K562 (cell line): ENCODE measurements around the gene CMTM1. TPM values are rescaled to one million over a fixed set of nuclear protein-coding genes. Genes with fewer than 3 reads are reported as not detected.

Experiments used
- ATAC-seq: fragments of 200-7000 bp; cut with Tn5 transposase; 3 replicates; pipeline ENCODE4 v1.9.1; 2020; ENCODE audit warnings: moderate library complexity
- BruUV-seq: library from RNA; stranded (reverse); fragments of 400-500 nt; replicated peaks from 2 replicates; lab custom pipeline; 2021; lab: Mats Ljungman, UMichigan
- CTCF ChIA-PET: fragments of 300-600 bp; formaldehyde crosslinking; extraction: SDS; loops from one replicate; lab custom pipeline; 2021; ENCODE audit warnings: low intra/inter-chr PET ratio; lab: Yijun Ruan, JAX
- POLR2A ChIA-PET: fragments of 300-600, 350-650 bp; sonication (Branson Sonifier 250); formaldehyde crosslinking; extraction: SDS; loops from one replicate; lab custom pipeline; 2021; ENCODE audit warnings: antibody characterized with exemption, inconsistent platforms; lab: Yijun Ruan, JAX
- DNase-seq, 4 experiments: peaks; one replicate each; pipeline versions ENCODE4 v3.0.0 to v3.0.0-alpha.2; 2011 to 2018; ENCODE audit warnings: low spot score in 3 of 4, mixed read lengths in 3 of 4; ENCODE audit errors: extremely low read depth in 1 of 4
- FAIRE-seq: peaks from 2 replicates; lab custom pipeline; 2011; peaks lifted over from hg19 to GRCh38; lab: Jason Lieb, UNC
- H2AFZ ChIP-seq: 2 replicates; pipeline ENCODE4 v1.6.0; 2011; ENCODE audit warnings: low read depth, low read length, control low read depth, inconsistent platforms
- H3K27ac ChIP-seq: fragments of 200-600 bp; 3 replicates; pipeline ENCODE4 v1.8.0; 2011; ENCODE audit warnings: low read depth, mild to moderate bottlenecking, control low read depth, inconsistent platforms, low read length, moderate library complexity, mixed read lengths; ENCODE audit errors: extremely low read depth
- H3K27me3 ChIP-seq, 2 experiments: fragments of 300-600 bp in 1 of 2; 2 replicates in 1 of 2; 3 replicates in 1 of 2; pipeline versions ENCODE4 v1.6.0 to v1.8.0; 2011; ENCODE audit warnings: inconsistent platforms in 2 of 2, low read length in 2 of 2, mild to moderate bottlenecking in 1 of 2, mixed read lengths in 1 of 2, moderate library complexity in 1 of 2; ENCODE audit not compliant: control insufficient read depth in 2 of 2, insufficient read depth in 2 of 2
- H3K36me3 ChIP-seq: fragments of 300-600 bp; 3 replicates; pipeline ENCODE4 v1.8.0; 2011; ENCODE audit warnings: mild to moderate bottlenecking, low read length, inconsistent platforms; ENCODE audit not compliant: control insufficient read depth, insufficient read depth
- H3K4me1 ChIP-seq, 2 experiments: fragments of 200-600 bp in 1 of 2; replicated peaks in 1 of 2; 2 replicates in 1 of 2; 3 replicates in 1 of 2; pipeline versions ENCODE4 v1.5.1 to v1.8.0; 2011; ENCODE audit warnings: inconsistent platforms in 2 of 2, low read length in 2 of 2, mild to moderate bottlenecking in 1 of 2, mixed read lengths in 1 of 2, moderate library complexity in 1 of 2; ENCODE audit not compliant: control insufficient read depth in 2 of 2, insufficient read depth in 2 of 2
- H3K4me2 ChIP-seq: 2 replicates; pipeline ENCODE4 v1.6.1; 2011; ENCODE audit warnings: low read length, control low read depth, inconsistent platforms, mixed read lengths; ENCODE audit not compliant: insufficient read depth
- H3K4me3 ChIP-seq: fragments of 200-600 bp; sonication (generic), shearing (Covaris generic); 2 replicates; pipeline ENCODE4 v1.5.1; 2016; ENCODE audit warnings: control low read depth, inconsistent platforms
- H3K79me2 ChIP-seq: fragments of 200-600 bp; 3 replicates; pipeline ENCODE4 v1.8.0; 2011; ENCODE audit warnings: low read length, inconsistent platforms; ENCODE audit not compliant: control insufficient read depth, insufficient read depth
- H3K9ac ChIP-seq, 2 experiments: 2 replicates each; pipeline versions ENCODE4 v1.6.0 to v1.6.1; 2011; ENCODE audit warnings: low read depth in 2 of 2, low read length in 2 of 2, control low read depth in 1 of 2, inconsistent platforms in 1 of 2, mild to moderate bottlenecking in 1 of 2, mixed read lengths in 1 of 2; ENCODE audit not compliant: insufficient read depth in 1 of 2
- H3K9me1 ChIP-seq: one replicate; pipeline ENCODE4 v1.6.0; 2011; ENCODE audit warnings: inconsistent platforms, mild to moderate bottlenecking, low read length, moderate library complexity; ENCODE audit not compliant: control insufficient read depth, insufficient read depth
- H3K9me3 ChIP-seq: replicated peaks from 2 replicates; pipeline ENCODE4 v1.5.1; 2011; ENCODE audit warnings: low read depth, low read length, inconsistent platforms; ENCODE audit not compliant: control insufficient read depth, insufficient read depth
- H4K20me1 ChIP-seq: replicated peaks from 2 replicates; pipeline ENCODE4 v1.6.1; 2011; ENCODE audit warnings: low read length, inconsistent platforms, mixed read lengths; ENCODE audit not compliant: control insufficient read depth, insufficient read depth
- BRF2 ChIP-seq: IDR thresholded peaks from 3 replicates; pipeline ENCODE4 v1.6.1; 2011; ENCODE audit warnings: borderline replicate concordance, mild to moderate bottlenecking; ENCODE audit not compliant: insufficient read length, insufficient read depth
- CBX8 ChIP-seq: fragments of 200-600 bp; sonication (generic); IDR thresholded peaks from 2 replicates; pipeline ENCODE4 v1.6.1; 2012; ENCODE audit warnings: borderline replicate concordance, mixed run types, low read depth, mild to moderate bottlenecking, moderate library complexity, mixed read lengths, low read length, control low read depth, inconsistent platforms; ENCODE audit not compliant: poor library complexity, severe bottlenecking; ENCODE audit errors: extremely low read depth
- CC2D1A ChIP-seq: fragments of 450-650 bp; IDR thresholded peaks from 2 replicates; pipeline ENCODE4 v1.6.1; 2017; ENCODE audit warnings: mild to moderate bottlenecking
- CEBPB ChIP-seq: fragments of 450-650 bp; IDR thresholded peaks from 2 replicates; pipeline ENCODE4 v1.6.1; 2016; ENCODE audit warnings: missing genetic modification characterization, missing compliant biosample characterization
- DMBX1 ChIP-seq: fragments of 250-450 bp; sonication (Bioruptor Pico); IDR thresholded peaks from 2 replicates; pipeline ENCODE4 v1.8.0; 2022; ENCODE audit warnings: inconsistent platforms, mild to moderate bottlenecking, moderate library complexity, borderline replicate concordance
- HMG20B ChIP-seq: fragments of 250-450 bp; sonication (Bioruptor Pico); IDR thresholded peaks from 2 replicates; pipeline ENCODE4 v1.5.0; 2021; ENCODE audit warnings: mild to moderate bottlenecking
- HOXB6 ChIP-seq: fragments of 250-450 bp; sonication (Bioruptor Pico); IDR thresholded peaks from 2 replicates; pipeline ENCODE4 v1.5.1; 2022; ENCODE audit warnings: mild to moderate bottlenecking, borderline replicate concordance
- NFE2 ChIP-seq: IDR thresholded peaks from 2 replicates; pipeline ENCODE4 v1.6.1; 2014; ENCODE audit warnings: antibody characterized with exemption, low read depth
- RBFOX2 ChIP-seq: fragments of 200-400 bp; formaldehyde crosslinking; IDR thresholded peaks from 2 replicates; pipeline ENCODE4 v1.6.1; 2017; ENCODE audit warnings: low read depth, mild to moderate bottlenecking, low read length, moderate library complexity
- RBM25 ChIP-seq: fragments of 200-400 bp; formaldehyde crosslinking; IDR thresholded peaks from 2 replicates; pipeline ENCODE4 v1.6.1; 2018; ENCODE audit warnings: low read length, low read depth, moderate library complexity; ENCODE audit not compliant: severe bottlenecking
- STAT5B ChIP-seq: fragments of 250-450 bp; sonication (Bioruptor Pico); IDR thresholded peaks from 2 replicates; pipeline ENCODE4 v1.8.0; 2021; ENCODE audit warnings: mild to moderate bottlenecking, inconsistent platforms
- U2AF2 ChIP-seq: fragments of 200-400 bp; formaldehyde crosslinking; optimal IDR thresholded peaks from 2 replicates; pipeline ENCODE3; 2017; ENCODE audit warnings: low read depth, mild to moderate bottlenecking, low read length
- ZNF224 ChIP-seq: sonication (generic); formaldehyde crosslinking; IDR thresholded peaks from 2 replicates; pipeline ENCODE4 v1.8.0; 2022; ENCODE audit warnings: mild to moderate bottlenecking, missing genetic modification reagents
- ZNF263 ChIP-seq: sonication (generic); formaldehyde crosslinking; IDR thresholded peaks from 2 replicates; pipeline ENCODE4 v1.8.0; 2022; ENCODE audit warnings: mild to moderate bottlenecking, missing genetic modification reagents, borderline replicate concordance
- ZNF41 ChIP-seq: fragments of 250-450 bp; sonication (Bioruptor Pico); conservative IDR thresholded peaks from 2 replicates; pipeline ENCODE4 v1.4.0; 2020; ENCODE audit warnings: mild to moderate bottlenecking
- WGBS: fragments of 100-300 bp; shearing (Covaris generic); methylation state at CpG from one replicate; pipeline ENCODE4 v1.1.6; 2016; ENCODE audit warnings: low coverage, mixed read lengths; ENCODE audit not compliant: insufficient coverage; ENCODE audit errors: missing lambda C conversion rate; 5-methylcytosine and 5-hydroxymethylcytosine counted together
- in situ Hi-C: fragments of 300-500 bp; cut with MboI; formaldehyde crosslinking; loops from 4 replicates; pipeline ENCODE4 v1.15.0; 2018; ENCODE audit warnings: inconsistent platforms, mixed read lengths
- intact Hi-C: fragments of 100-400 bp; cut with micrococcal nuclease; formaldehyde crosslinking; loops from 2 replicates; pipeline ENCODE4 v1.14.2; 2022
- polyA plus RNA-seq, 8 experiments: library from polyadenylated mRNA; depleted of rRNA in 4 of 8; stranded (reverse) in 5 of 8; unstranded in 3 of 8; fragments of >200 nt; fragmentation: Nextera tagmentation in 2 of 8; fragmentation: Illumina TruSeq in 1 of 8; extraction: Ambion mirVana in 2 of 8; extraction: Trizol in 1 of 8; gene quantifications; 2 replicates each; pipeline versions ENCODE4 v1.2.1 to v1.2.3, GENCODE V29; 2011 to 2014; ENCODE audit warnings: inconsistent platforms in 1 of 8, missing spikeins in 1 of 8
- total RNA-seq, 7 experiments: library from RNA; depleted of rRNA in 6 of 7; stranded (reverse); fragments of >200 nt in 6 of 7; fragmentation: Illumina TruSeq in 2 of 7; extraction: Trizol in 2 of 7; gene quantifications; 2 replicates each; pipeline versions ENCODE4 v1.2.1 to v1.2.3, GENCODE V29; 2011 to 2021; ENCODE audit warnings: low replicate concordance in 1 of 7
- TF ChIP-seq, protein P1 (sequence below): fragments of 450-650 bp; IDR thresholded peaks from 2 replicates; pipeline ENCODE4 v1.6.1; 2017; ENCODE audit warnings: antibody characterized with exemption

The CMTM1 gene
- total and polyA plus RNA-seq, 9 of the 15 experiments (the other 6 are each of a cell fraction or from before 2014, with no cell fraction given) = 0.25 to 2.6 (median 1.1) TPM; not detected in 2

GRCh38 chr16:66516808-66517585 is 49.2 kb upstream of the CMTM1 start (continued):
- TF ChIP-seq, protein P1, sequence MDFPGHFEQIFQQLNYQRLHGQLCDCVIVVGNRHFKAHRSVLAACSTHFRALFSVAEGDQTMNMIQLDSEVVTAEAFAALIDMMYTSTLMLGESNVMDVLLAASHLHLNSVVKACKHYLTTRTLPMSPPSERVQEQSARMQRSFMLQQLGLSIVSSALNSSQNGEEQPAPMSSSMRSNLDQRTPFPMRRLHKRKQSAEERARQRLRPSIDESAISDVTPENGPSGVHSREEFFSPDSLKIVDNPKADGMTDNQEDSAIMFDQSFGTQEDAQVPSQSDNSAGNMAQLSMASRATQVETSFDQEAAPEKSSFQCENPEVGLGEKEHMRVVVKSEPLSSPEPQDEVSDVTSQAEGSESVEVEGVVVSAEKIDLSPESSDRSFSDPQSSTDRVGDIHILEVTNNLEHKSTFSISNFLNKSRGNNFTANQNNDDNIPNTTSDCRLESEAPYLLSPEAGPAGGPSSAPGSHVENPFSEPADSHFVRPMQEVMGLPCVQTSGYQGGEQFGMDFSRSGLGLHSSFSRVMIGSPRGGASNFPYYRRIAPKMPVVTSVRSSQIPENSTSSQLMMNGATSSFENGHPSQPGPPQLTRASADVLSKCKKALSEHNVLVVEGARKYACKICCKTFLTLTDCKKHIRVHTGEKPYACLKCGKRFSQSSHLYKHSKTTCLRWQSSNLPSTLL = no peak

- DNase-seq (no peak), FAIRE-seq (no peak), ATAC-seq (no peak)
- H3K27ac ChIP-seq = peak overlapping the region; percentile 94
- no TSS peak for BruUV-seq
- peaks cover 30 to 37% of the 10 kb centered on the region in 2 experiments for H3K4me1 ChIP-seq
- POLR2A ChIA-PET = interaction anchor here (1.0 kb wide), 1 partner anchor 62 kb away, joined by 3 read pairs; no protein-coding TSS in a partner anchor
- in situ Hi-C loops (no loop called here), intact Hi-C loops (loop anchor here (2.0 kb wide), 1 partner anchor 33 kb away; the partner anchor contains the start of gene TK2)
- peak overlapping the region; percentile 95 for H2AFZ ChIP-seq
- peak overlapping the region; percentile 75 for H3K4me2 ChIP-seq
- no peaks in the 10 kb centered on the region for H3K9me3 ChIP-seq
- WGBS = 81% methylated on average over 8 of the region's 8 CpGs
- H4K20me1 ChIP-seq = no peaks in the 10 kb centered on the region
- no peaks in the 10 kb centered on the region for H3K79me2 ChIP-seq
- H3K4me3 ChIP-seq = peak overlapping the region; percentile 30; the same call in 1 of the 2 replicates
- H3K9me1 ChIP-seq = no peaks in the 10 kb centered on the region
- no peaks in the 10 kb centered on the region for H3K36me3 ChIP-seq
- H3K27me3 ChIP-seq = no peaks in the 10 kb centered on the region
- CTCF ChIA-PET = no interaction called here
- H3K9ac ChIP-seq = peak overlapping the region; percentile 85 to 92; a peak in 3 of 4 replicates
- TF ChIP-seq ZNF41 (CRISPR knock-in tag) (no peak), NFE2 (0 out of 2 replicates have a peak, but pooled peaks have one; percentile 23), RBM25 (peak; percentile 11), STAT5B (CRISPR knock-in tag) (no peak), CC2D1A (no peak), U2AF2 (no peak), HOXB6 (no peak), BRF2 (no peak), DMBX1 (CRISPR knock-in tag) (no peak), CBX8 (no peak), CEBPB (tag) (no peak), RBFOX2 (no peak; the same call in 1 of the 2 replicates), HMG20B (no peak), ZNF224 (CRISPR knock-in tag) (no peak), ZNF263 (peak; percentile 26; the same call in 1 of the 2 replicates)
Observed at GRCh38 chr16:66517586-66518263, 48.5 kb upstream of the CMTM1 start.
